A549 (cell line): ENCODE data around the gene GBGT1. TPM values are rescaled to one million over a fixed set of nuclear protein-coding genes. Genes with fewer than 3 reads are reported as not detected.
A peak's percentile ranks its signal among the peaks of the same experiment; 100 is the strongest.

ENCODE experiments used
- ATAC-seq, 2 experiments: fragments of 200-7000 bp in 1 of 2; fragments of >200 bp in 1 of 2; cut with Nextera tagmentation in 1 of 2; cut with Tn5 transposase in 1 of 2; 3 replicates each; pipeline versions ENCODE4 v1.8.0 to v1.9.1; 2018 to 2020; ENCODE audit warnings: mild to moderate bottlenecking in 1 of 2, moderate library complexity in 1 of 2
- CTCF ChIA-PET: fragments of 300-600 bp; sonication (Branson Sonifier 250); formaldehyde crosslinking; extraction: SDS; loops from one replicate; lab custom pipeline; 2021; ENCODE audit warnings: antibody characterized with exemption, inconsistent platforms; lab: Yijun Ruan, JAX
- POLR2A ChIA-PET: fragments of 350-600 bp; formaldehyde crosslinking; extraction: SDS; loops from one replicate; lab custom pipeline; 2021; ENCODE audit warnings: antibody characterized with exemption, inconsistent platforms; lab: Yijun Ruan, JAX
- DNase-seq, 2 experiments: peaks; one replicate each; pipeline versions ENCODE4 v3.0.0 to v3.0.0-alpha.2; 2011 to 2016; ENCODE audit warnings: low read depth in 1 of 2, low spot score in 1 of 2
- FAIRE-seq: peaks from 2 replicates; lab custom pipeline; 2011; peaks lifted over from hg19 to GRCh38; lab: Jason Lieb, UNC
- H3K27ac ChIP-seq, 2 experiments: fragments of >200 bp; sonication (Bioruptor Twin); formaldehyde crosslinking; 3 replicates each; pipeline ENCODE4 v1.5.1; 2016 to 2017
- H3K4me1 ChIP-seq: fragments of >200 bp; sonication (Bioruptor Twin); formaldehyde crosslinking; 3 replicates; pipeline ENCODE4 v1.6.1; 2016
- H3K4me2 ChIP-seq: fragments of >200 bp; sonication (Bioruptor Twin); formaldehyde crosslinking; 3 replicates; pipeline ENCODE4 v1.6.1; 2016
- H3K4me3 ChIP-seq: fragments of >200 bp; sonication (Bioruptor Twin); formaldehyde crosslinking; 3 replicates; pipeline ENCODE4 v1.5.1; 2016
- H3K9me3 ChIP-seq: fragments of >200 bp; sonication (Bioruptor Twin); formaldehyde crosslinking; 3 replicates; pipeline ENCODE4 v1.6.1; 2016
- CTCF ChIP-seq: fragments of >200 bp; sonication (Bioruptor Twin); formaldehyde crosslinking; IDR thresholded peaks from 3 replicates; pipeline ENCODE4 v1.5.1; 2016
- EHMT2 ChIP-seq: fragments of 200-600 bp; sonication (generic); IDR thresholded peaks from 2 replicates; pipeline ENCODE4 v1.6.1; 2016; ENCODE audit warnings: antibody characterized with exemption, low read depth, mild to moderate bottlenecking, moderate library complexity
- ELK1 ChIP-seq: fragments of 150-350 bp; IDR thresholded peaks from 2 replicates; pipeline ENCODE4 v1.6.1; 2014; ENCODE audit warnings: low read depth, mild to moderate bottlenecking, low read length
- EP300 ChIP-seq, 2 experiments: fragments of >200 bp; sonication (Bioruptor Twin); formaldehyde crosslinking; IDR thresholded peaks; 2 replicates in 1 of 2; 3 replicates in 1 of 2; pipeline ENCODE4 v1.6.1; 2016 to 2017
- ESRRA ChIP-seq: fragments of 150-350 bp; IDR thresholded peaks from 2 replicates; pipeline ENCODE4 v1.6.1; 2014; ENCODE audit warnings: mild to moderate bottlenecking, low read length, borderline replicate concordance
- FOSB ChIP-seq: fragments of 250-450 bp; sonication (Bioruptor Pico); IDR thresholded peaks from 2 replicates; pipeline ENCODE4 v1.5.0; 2020; ENCODE audit warnings: mild to moderate bottlenecking, moderate library complexity
- FOSL2 ChIP-seq, 2 experiments: fragments of 450-650 bp in 1 of 2; fragments of >200 bp in 1 of 2; sonication (Bioruptor Twin) in 1 of 2; formaldehyde crosslinking; IDR thresholded peaks; 2 replicates each; pipeline versions ENCODE4 v1.5.0 to v1.6.1; 2016 to 2020; ENCODE audit warnings: mild to moderate bottlenecking in 1 of 2, moderate library complexity in 1 of 2
- HES2 ChIP-seq: fragments of >200 bp; sonication (Bioruptor Twin); formaldehyde crosslinking; IDR thresholded peaks from 2 replicates; pipeline ENCODE4 v1.6.1; 2016
- HEYL ChIP-seq: fragments of 250-450 bp; sonication (Bioruptor Pico); IDR thresholded peaks from 2 replicates; pipeline ENCODE4 v1.8.0; 2021; ENCODE audit warnings: mild to moderate bottlenecking, moderate library complexity
- HOXA7 ChIP-seq: fragments of 250-450 bp; sonication (Bioruptor Pico); IDR thresholded peaks from 2 replicates; pipeline ENCODE4 v1.5.0; 2020; ENCODE audit warnings: mild to moderate bottlenecking, moderate library complexity
- HOXB5 ChIP-seq: fragments of 250-450 bp; sonication (Bioruptor Pico); IDR thresholded peaks from 2 replicates; pipeline ENCODE4 v1.5.0; 2020; ENCODE audit warnings: mild to moderate bottlenecking, moderate library complexity
- JUN ChIP-seq, 2 experiments: fragments of >200 bp; sonication (Bioruptor Twin); formaldehyde crosslinking; IDR thresholded peaks; 2 replicates in 1 of 2; 3 replicates in 1 of 2; pipeline ENCODE4 v1.6.1; 2016 to 2017
- JUNB ChIP-seq: fragments of >200 bp; sonication (Bioruptor Twin); formaldehyde crosslinking; IDR thresholded peaks from 2 replicates; pipeline ENCODE4 v1.6.1; 2016
- KDM1A ChIP-seq: fragments of 200-600 bp; sonication (generic); IDR thresholded peaks from 2 replicates; pipeline ENCODE4 v1.6.1; 2016; ENCODE audit warnings: low read depth, mild to moderate bottlenecking
- MAZ ChIP-seq: fragments of 150-350 bp; IDR thresholded peaks from 2 replicates; pipeline ENCODE4 v1.6.1; 2014; ENCODE audit warnings: antibody characterized with exemption, low read depth, low read length, borderline replicate concordance
- NR3C1 ChIP-seq: fragments of >200 bp; sonication (Bioruptor Twin); formaldehyde crosslinking; IDR thresholded peaks from 3 replicates; pipeline ENCODE4 v1.6.1; 2017
- PHF8 ChIP-seq: fragments of 200-600 bp; sonication (generic); IDR thresholded peaks from 2 replicates; pipeline ENCODE4 v1.6.1; 2016; ENCODE audit warnings: low read depth, mild to moderate bottlenecking, antibody characterized with exemption, moderate library complexity, borderline replicate concordance
- POLR2A ChIP-seq: IDR thresholded peaks from 2 replicates; pipeline ENCODE4 v1.6.1; 2012; ENCODE audit warnings: mild to moderate bottlenecking, low read length
- RFX5 ChIP-seq: fragments of 450-650 bp; IDR thresholded peaks from 2 replicates; pipeline ENCODE4 v1.7.1; 2014; ENCODE audit warnings: antibody characterized with exemption, mild to moderate bottlenecking, moderate library complexity
- RNF2 ChIP-seq: fragments of 200-600 bp; sonication (generic); IDR thresholded peaks from 2 replicates; pipeline ENCODE4 v1.6.1; 2016; ENCODE audit warnings: low read depth, mild to moderate bottlenecking, antibody characterized with exemption, moderate library complexity, borderline replicate concordance
- SMC3 ChIP-seq: fragments of >200 bp; sonication (Bioruptor Twin); formaldehyde crosslinking; IDR thresholded peaks from 3 replicates; pipeline ENCODE4 v1.6.1; 2018; ENCODE audit warnings: inconsistent platforms
- TFCP2L1 ChIP-seq: fragments of 250-450 bp; sonication (Bioruptor Pico); IDR thresholded peaks from 2 replicates; pipeline ENCODE4 v1.5.0; 2021; ENCODE audit warnings: mild to moderate bottlenecking
- USF2 ChIP-seq: fragments of 450-650 bp; IDR thresholded peaks from 2 replicates; pipeline ENCODE4 v1.6.1; 2014; ENCODE audit warnings: antibody characterized with exemption
- ZC3H11A ChIP-seq: fragments of 450-650 bp; IDR thresholded peaks from 2 replicates; pipeline ENCODE4 v1.6.1; 2014; ENCODE audit warnings: antibody characterized with exemption, mild to moderate bottlenecking
- ZFP36 ChIP-seq: fragments of 450-650 bp; IDR thresholded peaks from 2 replicates; pipeline ENCODE4 v1.6.1; 2014; ENCODE audit warnings: borderline replicate concordance; ENCODE audit not compliant: partially characterized antibody
- WGBS: methylation state at CpG from one replicate; pipeline ENCODE4 v1.1.6; 2017; ENCODE audit errors: missing lambda C conversion rate; 5-methylcytosine and 5-hydroxymethylcytosine counted together
- polyA plus RNA-seq, 4 experiments: library from polyadenylated mRNA; depleted of rRNA in 3 of 4; stranded (reverse); fragments of >200 nt; fragmentation: RNase III in 1 of 4; extraction: RNeasy Plus Mini Kit Qiagen cat#74134 plus additional on column Dnase treatment in 1 of 4; gene quantifications; 2 replicates in 3 of 4; 3 replicates in 1 of 4; pipeline ENCODE4 v1.2.3, GENCODE V29; 2011 to 2017
- TF ChIP-seq, protein P1 (sequence below): IDR thresholded peaks from 2 replicates; pipeline ENCODE4 v1.6.1; 2012
- TF ChIP-seq, protein P2 (sequence below): fragments of 200-600 bp; sonication (generic); IDR thresholded peaks from 2 replicates; pipeline ENCODE4 v1.6.1; 2016; ENCODE audit warnings: antibody characterized with exemption, mild to moderate bottlenecking, moderate library complexity

The GBGT1 gene
- polyA plus RNA-seq, 2 of the 4 experiments (the other 2 are of a cell fraction) = 1.7 to 2.4 TPM

DNA sequence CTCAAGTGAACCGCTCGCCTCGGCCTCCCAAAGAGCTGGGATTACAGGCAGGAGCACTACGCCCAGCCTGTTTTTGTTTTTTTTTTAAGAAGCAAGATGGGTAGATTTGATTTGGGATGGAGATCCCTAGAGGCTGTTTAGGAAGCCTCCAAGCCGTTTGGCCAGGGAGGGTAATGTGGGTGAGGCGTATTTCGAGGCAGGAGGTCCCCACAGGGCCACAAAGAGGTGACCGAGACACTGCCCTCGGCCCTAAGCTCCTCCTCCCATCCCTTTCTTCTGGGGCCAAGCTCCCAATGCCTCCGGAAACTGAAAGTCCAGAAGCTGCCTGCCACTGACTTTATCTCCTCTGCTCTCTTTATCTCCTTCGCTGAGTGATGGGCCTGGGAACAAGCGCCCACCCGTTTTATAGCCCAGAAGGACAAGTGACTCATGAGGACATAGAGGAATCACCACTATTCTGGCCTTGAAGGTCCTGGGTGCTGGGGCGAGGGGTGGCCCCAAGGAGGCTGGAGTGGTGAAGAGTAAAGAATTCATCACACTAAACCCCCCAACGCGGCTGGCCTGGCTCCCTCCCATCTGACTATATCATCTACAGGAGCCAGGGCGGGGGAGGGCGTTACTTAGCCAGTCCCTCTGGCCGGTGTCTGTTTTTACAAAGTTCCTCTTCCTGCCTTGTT, 40.6 kb downstream of the GBGT1 start:
- H3K4me3 ChIP-seq = no peak overlapping the region
- POLR2A ChIA-PET = interaction anchor here (0.5 to 1.7 kb wide), 2 partner anchors 62 to 93 kb away, joined by 5 to 6 read pairs; partner anchors contain the start of gene GTF3C5
- ATAC-seq = 0 out of 6 replicates have a peak, but pooled peaks of 1 of the 2 experiments have one; percentile 5
- TF ChIP-seq RNF2 (no peak), NR3C1 (no peak), HOXB5 (CRISPR knock-in tag) (no peak), PHF8 (no peak), POLR2A (no peak), HES2 (no peak), KDM1A (no peak), CTCF (no peak), EHMT2 (no peak), JUN (IDR thresholded peaks at IDR 0.05) (no peak), JUNB (no peak), MAZ (no peak), HEYL (no peak), RFX5 (no peak), FOSL2 (IDR thresholded peaks at IDR 0.05) (no peak), FOSL2 (CRISPR knock-in tag; IDR thresholded peaks at IDR 0.05) (no peak), ZFP36 (no peak)
- TF ChIP-seq, protein P1, sequence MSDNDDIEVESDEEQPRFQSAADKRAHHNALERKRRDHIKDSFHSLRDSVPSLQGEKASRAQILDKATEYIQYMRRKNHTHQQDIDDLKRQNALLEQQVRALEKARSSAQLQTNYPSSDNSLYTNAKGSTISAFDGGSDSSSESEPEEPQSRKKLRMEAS = no peak
- TF ChIP-seq, protein P2, sequence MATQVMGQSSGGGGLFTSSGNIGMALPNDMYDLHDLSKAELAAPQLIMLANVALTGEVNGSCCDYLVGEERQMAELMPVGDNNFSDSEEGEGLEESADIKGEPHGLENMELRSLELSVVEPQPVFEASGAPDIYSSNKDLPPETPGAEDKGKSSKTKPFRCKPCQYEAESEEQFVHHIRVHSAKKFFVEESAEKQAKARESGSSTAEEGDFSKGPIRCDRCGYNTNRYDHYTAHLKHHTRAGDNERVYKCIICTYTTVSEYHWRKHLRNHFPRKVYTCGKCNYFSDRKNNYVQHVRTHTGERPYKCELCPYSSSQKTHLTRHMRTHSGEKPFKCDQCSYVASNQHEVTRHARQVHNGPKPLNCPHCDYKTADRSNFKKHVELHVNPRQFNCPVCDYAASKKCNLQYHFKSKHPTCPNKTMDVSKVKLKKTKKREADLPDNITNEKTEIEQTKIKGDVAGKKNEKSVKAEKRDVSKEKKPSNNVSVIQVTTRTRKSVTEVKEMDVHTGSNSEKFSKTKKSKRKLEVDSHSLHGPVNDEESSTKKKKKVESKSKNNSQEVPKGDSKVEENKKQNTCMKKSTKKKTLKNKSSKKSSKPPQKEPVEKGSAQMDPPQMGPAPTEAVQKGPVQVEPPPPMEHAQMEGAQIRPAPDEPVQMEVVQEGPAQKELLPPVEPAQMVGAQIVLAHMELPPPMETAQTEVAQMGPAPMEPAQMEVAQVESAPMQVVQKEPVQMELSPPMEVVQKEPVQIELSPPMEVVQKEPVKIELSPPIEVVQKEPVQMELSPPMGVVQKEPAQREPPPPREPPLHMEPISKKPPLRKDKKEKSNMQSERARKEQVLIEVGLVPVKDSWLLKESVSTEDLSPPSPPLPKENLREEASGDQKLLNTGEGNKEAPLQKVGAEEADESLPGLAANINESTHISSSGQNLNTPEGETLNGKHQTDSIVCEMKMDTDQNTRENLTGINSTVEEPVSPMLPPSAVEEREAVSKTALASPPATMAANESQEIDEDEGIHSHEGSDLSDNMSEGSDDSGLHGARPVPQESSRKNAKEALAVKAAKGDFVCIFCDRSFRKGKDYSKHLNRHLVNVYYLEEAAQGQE = no peak
- TF ChIP-seq, all 56 proteins: peak for 0
- CTCF ChIA-PET = interaction anchor here (0.6 to 30.3 kb wide), 3 partner anchors 20 to 389 kb away, joined by 3 to 1284 read pairs (median 3); no protein-coding TSS in a partner anchor
- Histone ChIP-seq H3K4me1 (peaks cover 20% of the 10 kb centered on the region), H3K4me2 (no peak overlapping the region), H3K27ac (0 out of 6 replicates have a peak overlapping the region, but pooled peaks of 1 of the 2 experiments have one; percentile 12), H3K9me3 (no peaks in the 10 kb centered on the region)
- DNase-seq (no peak), FAIRE-seq (no peak)
- 70% methylated on average over 19 of the region's 19 CpGs for WGBS

- ATAC-seq = no peak
- CTCF ChIA-PET = interaction anchor here (0.6 to 30.3 kb wide), 3 partner anchors 21 to 389 kb away, joined by 3 to 1284 read pairs (median 3); no protein-coding TSS in a partner anchor
- no peak overlapping the region for H3K27ac ChIP-seq
- WGBS = 81% methylated on average over 4 of the region's 4 CpGs
- POLR2A ChIA-PET = interaction anchor here (1.7 kb wide), 1 partner anchor 92 kb away, joined by 6 read pairs; the partner anchor contains the start of gene GTF3C5
- no peaks in the 10 kb centered on the region for H3K9me3 ChIP-seq
- peaks cover 20% of the 10 kb centered on the region for H3K4me1 ChIP-seq
- no peak for DNase-seq
- H3K4me3 ChIP-seq = no peak overlapping the region
- no peak for FAIRE-seq
- no peak overlapping the region for H3K4me2 ChIP-seq
- TF ChIP-seq ESRRA (no peak), ZFP36 (no peak), ZC3H11A (no peak), FOSB (CRISPR knock-in tag) (no peak), TFCP2L1 (CRISPR knock-in tag) (no peak), ELK1 (no peak), HOXA7 (CRISPR knock-in tag) (no peak), EP300 (IDR thresholded peaks at IDR 0.05) (no peak), POLR2A (no peak), USF2 (no peak), CTCF (no peak), SMC3 (no peak)
Measured at GRCh38 chr9:133122605-133122934, 41.1 kb downstream of the GBGT1 start.
